Measurements from ENCODE around the gene RAB31. TPM values are rescaled to one million over a fixed set of nuclear protein-coding genes. Genes with fewer than 3 reads are reported as not detected.
A peak's percentile ranks its signal among the peaks of the same experiment; 100 is the strongest.

RAB31 gene
- total RNA-seq, 4 donors from 2014 or later, result 13.1 to 18.4 (median 16.9) TPM

- Histone ChIP-seq H3K36me3 (no peaks in the 10 kb centered on the region), H3K27me3 (peaks cover 4% of the 10 kb centered on the region), H3K4me1 (peaks cover 0 to 25% (median 16%) of the 10 kb centered on the region in 4 donors), H3K27ac (no peak overlapping the region), H3K9me3 (no peaks in the 10 kb centered on the region), H3K4me3 (no peak overlapping the region)
- no peak for DNase-seq
- WGBS, 2 donors (ENCODE audit: low coverage in 1 of 2), result 96% methylated on average over 3 of the region's 3 CpGs
- intact Hi-C loops (cut with DNase I; ENCODE audit: low total_unique reads), result no loop called here
- in situ Hi-C loops (cut with MboI; ENCODE audit: low pct_ligation_motif_present in 1 of 4, low pct_unique_long_range_greater_than_20kb in 1 of 4, low sequenced_read_pairs in 3 of 4), result no loop called here
- TF ChIP-seq EP300 (IDR thresholded peaks at IDR 0.05; ENCODE audit: low read depth), result no peak
- no peak for TF ChIP-seq POLR2AphosphoS5 (IDR thresholded peaks at IDR 0.05)
- no peak for TF ChIP-seq CTCF (IDR thresholded peaks at IDR 0.05)
- TF ChIP-seq POLR2A (IDR thresholded peaks at IDR 0.05), result no peak
Observed at GRCh38 chr18:9715088-9715343, 6.9 kb downstream of the RAB31 start.

- Histone ChIP-seq H3K27me3 (no peaks in the 10 kb centered on the region), H3K27ac (no peak overlapping the region), H3K9me3 (no peaks in the 10 kb centered on the region), H3K4me3 (no peak overlapping the region), H3K4me1 (peaks cover 0 to 18% (median 13%) of the 10 kb centered on the region in 4 donors), H3K36me3 (no peaks in the 10 kb centered on the region)
- intact Hi-C loops (cut with DNase I; ENCODE audit: low total_unique reads) (no loop called here), in situ Hi-C loops (cut with MboI; ENCODE audit: low pct_ligation_motif_present in 1 of 4, low pct_unique_long_range_greater_than_20kb in 1 of 4, low sequenced_read_pairs in 3 of 4) (no loop called here)
- no peak for TF ChIP-seq POLR2A (IDR thresholded peaks at IDR 0.05)
- no peak for TF ChIP-seq EP300 (IDR thresholded peaks at IDR 0.05; ENCODE audit: low read depth)
- TF ChIP-seq POLR2AphosphoS5 (IDR thresholded peaks at IDR 0.05), result no peak
- TF ChIP-seq CTCF (IDR thresholded peaks at IDR 0.05), result no peak
- no peak for DNase-seq
- WGBS, 2 donors (ENCODE audit: low coverage in 1 of 2), result 55 to 72% methylated on average over 4 to 10 of the region's 10 CpGs
Observed at GRCh38 chr18:9715978-9716774, 8.1 kb downstream of the RAB31 start.

GRCh38 chr18:9716780-9717563, 8.9 kb downstream of the RAB31 start:
- no peak for DNase-seq
- no peak overlapping the region for H3K4me3 ChIP-seq
- no peaks in the 10 kb centered on the region for H3K9me3 ChIP-seq
- H3K36me3 ChIP-seq, result no peaks in the 10 kb centered on the region
- H3K4me1 ChIP-seq, result peaks cover 0 to 10% (median 5%) of the 10 kb centered on the region in 4 donors
- no peaks in the 10 kb centered on the region for H3K27me3 ChIP-seq
- H3K27ac ChIP-seq, result no peak overlapping the region
- in situ Hi-C loops (cut with MboI; ENCODE audit: low pct_ligation_motif_present in 1 of 4, low pct_unique_long_range_greater_than_20kb in 1 of 4, low sequenced_read_pairs in 3 of 4) (no loop called here), intact Hi-C loops (cut with DNase I; ENCODE audit: low total_unique reads) (no loop called here)
- no peak for TF ChIP-seq POLR2AphosphoS5 (IDR thresholded peaks at IDR 0.05)
- no peak for TF ChIP-seq POLR2A (IDR thresholded peaks at IDR 0.05)
- TF ChIP-seq EP300 (IDR thresholded peaks at IDR 0.05; ENCODE audit: low read depth), result no peak
- no peak for TF ChIP-seq CTCF (IDR thresholded peaks at IDR 0.05)
- WGBS, 2 donors (ENCODE audit: low coverage in 1 of 2), result 68 to 84% methylated on average over 5 to 8 of the region's 8 CpGs

GRCh38 chr18:9719421-9719981, 11.4 kb downstream of the RAB31 start:
- H3K27me3 ChIP-seq, result no peaks in the 10 kb centered on the region
- H3K9me3 ChIP-seq, result no peaks in the 10 kb centered on the region
- 50 to 62% methylated on average over 7 to 12 of the region's 12 CpGs for WGBS, 2 donors (ENCODE audit: low coverage in 1 of 2)
- H3K27ac ChIP-seq, result peak overlapping the region in 3 of 4 donors; percentile 35 to 61 (median 58)
- DNase-seq, result no peak
- TF ChIP-seq CTCF (IDR thresholded peaks at IDR 0.05) (no peak), POLR2AphosphoS5 (IDR thresholded peaks at IDR 0.05) (peak in 1 of 3 donors; percentile 24)
- in situ Hi-C loops (cut with MboI; ENCODE audit: low pct_ligation_motif_present in 1 of 4, low pct_unique_long_range_greater_than_20kb in 1 of 4, low sequenced_read_pairs in 3 of 4), result no loop called here
- H3K4me3 ChIP-seq, result no peak overlapping the region
- H3K4me1 ChIP-seq, result peaks cover 0 to 9% (median 3%) of the 10 kb centered on the region in 4 donors
- H3K36me3 ChIP-seq, result no peaks in the 10 kb centered on the region
- intact Hi-C loops (cut with DNase I; ENCODE audit: low total_unique reads), result no loop called here
